HG03196 (cell line): ENCODE measurements around the gene TRIOBP.
"Not testable (repeated sequence)": the region's sequence is repeated elsewhere in the genome, so short reads cannot be mapped to it uniquely, and the experiment has no call there.

Experiments used
- ATAC-seq: cut with Tn5 transposase; IDR thresholded peaks from one replicate; pipeline ENCODE4 v1.9.1; 2021; ENCODE audit not compliant: unreplicated experiment

The TRIOBP gene

GRCh38 chr22:37692627-37693285 lies 4.1 kb upstream of the TRIOBP start:
- ATAC-seq, result no peak

- not testable (repeated sequence) for ATAC-seq
Measured at GRCh38 chr22:37694131-37694530, 2.7 kb upstream of the TRIOBP start.

DNA sequence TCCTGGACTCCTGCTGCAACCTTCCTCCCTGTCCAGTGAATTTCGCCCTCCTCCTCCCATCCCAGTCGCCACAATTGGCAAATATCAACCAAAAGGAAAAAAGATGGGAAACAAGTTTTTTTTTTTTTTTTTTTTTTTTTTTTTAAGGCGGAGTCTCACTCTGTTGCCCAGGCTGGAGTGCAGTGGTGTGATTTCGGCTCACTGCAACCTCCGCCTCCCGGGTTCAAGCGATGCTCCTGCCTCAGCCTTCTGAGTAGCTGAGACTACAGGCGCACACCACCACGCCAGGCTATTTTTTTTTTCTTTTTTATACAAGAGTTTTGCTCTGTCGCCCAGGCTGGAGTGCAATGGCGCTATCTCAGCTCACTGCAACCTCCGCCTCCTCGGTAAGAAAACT lies 590 bp upstream of the TRIOBP start:
- not testable (repeated sequence) for ATAC-seq

- ATAC-seq, result no peak
Measured at GRCh38 chr22:37697538-37697835, 639 bp downstream of the TRIOBP start.

GRCh38 chr22:37701141-37701786 lies 4.4 kb downstream of the TRIOBP start:
- ATAC-seq, result no peak

DNA sequence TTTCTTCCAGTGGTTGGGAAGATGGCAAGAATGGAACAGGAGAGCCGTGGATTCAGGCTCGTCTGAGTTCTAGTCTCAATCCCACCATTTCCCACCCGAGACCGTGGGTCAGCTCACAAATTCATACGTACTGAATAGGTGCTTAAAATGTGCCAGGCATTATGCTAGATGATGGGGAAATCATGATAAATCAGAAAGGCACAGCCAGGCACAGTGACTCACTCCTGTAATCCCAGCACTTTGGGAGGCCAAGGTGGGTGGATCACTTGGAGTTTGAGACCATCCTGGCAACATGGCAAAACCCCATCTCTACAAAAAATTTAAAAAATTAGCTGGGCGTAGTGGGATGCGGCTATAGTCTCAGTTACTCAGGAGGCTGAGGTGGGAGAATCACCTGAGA lies 7.1 kb downstream of the TRIOBP start:
- no peak for ATAC-seq

DNA sequence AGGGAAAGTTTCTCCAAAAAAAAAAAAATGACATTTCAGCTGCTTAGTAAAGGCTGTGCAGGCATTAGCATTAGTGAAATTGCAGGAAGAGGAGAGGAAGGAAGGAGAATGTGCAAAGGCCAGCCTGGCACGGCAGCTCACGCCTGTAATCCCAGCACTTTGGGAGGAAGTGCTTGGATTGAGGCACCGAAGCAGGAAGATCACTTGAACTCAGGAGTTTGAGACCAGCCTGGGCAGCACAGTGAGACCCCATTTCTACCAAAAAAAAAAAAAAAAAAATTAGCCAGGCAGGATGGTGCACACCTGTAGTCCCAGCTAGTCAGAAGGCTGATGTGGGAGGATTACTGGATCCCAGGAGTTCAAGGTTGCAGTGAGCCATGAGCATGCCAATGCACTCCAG lies 7.8 kb downstream of the TRIOBP start:
- ATAC-seq, result no peak

DNA sequence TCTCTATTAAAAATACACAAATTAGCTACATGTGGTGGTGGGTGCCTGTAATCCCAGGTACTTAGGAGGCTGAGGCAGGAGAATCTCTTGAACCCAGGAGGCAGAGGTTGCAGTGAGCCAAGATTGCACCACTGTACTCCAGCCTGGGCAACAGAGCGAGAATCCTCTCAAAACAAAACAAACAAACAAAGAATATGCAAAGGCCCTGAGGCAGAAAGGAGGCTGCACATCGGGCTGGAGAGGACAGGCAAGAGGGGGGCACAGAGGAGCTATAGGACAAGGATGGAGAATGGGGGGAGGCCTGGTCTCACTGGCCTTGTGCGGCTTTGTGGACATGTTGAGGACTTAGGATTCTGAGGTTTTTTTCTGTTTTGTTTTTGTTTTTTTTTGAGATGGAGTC lies 8.4 kb downstream of the TRIOBP start:
- no peak for ATAC-seq

GRCh38 chr22:37708580-37709444 lies 12.0 kb downstream of the TRIOBP start:
- no peak for ATAC-seq

DNA sequence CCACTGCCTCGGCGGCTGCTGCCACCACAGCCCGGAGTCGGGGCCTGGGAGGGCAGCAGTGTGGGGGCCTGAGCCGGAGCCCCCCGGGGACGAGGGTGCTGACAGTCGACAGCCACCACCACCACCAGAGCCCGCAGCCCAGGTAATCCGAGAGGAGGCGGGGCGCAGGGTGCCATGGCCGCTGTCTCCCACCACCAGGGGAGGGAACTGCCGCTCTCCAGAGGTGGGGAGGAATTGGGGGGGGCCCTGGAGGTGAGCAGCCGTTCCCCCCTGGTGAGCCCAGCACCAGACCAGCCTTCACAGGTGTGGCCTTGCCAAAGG lies 12.6 kb downstream of the TRIOBP start:
- ATAC-seq, result no peak

- ATAC-seq, result no peak
Measured at GRCh38 chr22:37710675-37711074, 13.8 kb downstream of the TRIOBP start.

DNA sequence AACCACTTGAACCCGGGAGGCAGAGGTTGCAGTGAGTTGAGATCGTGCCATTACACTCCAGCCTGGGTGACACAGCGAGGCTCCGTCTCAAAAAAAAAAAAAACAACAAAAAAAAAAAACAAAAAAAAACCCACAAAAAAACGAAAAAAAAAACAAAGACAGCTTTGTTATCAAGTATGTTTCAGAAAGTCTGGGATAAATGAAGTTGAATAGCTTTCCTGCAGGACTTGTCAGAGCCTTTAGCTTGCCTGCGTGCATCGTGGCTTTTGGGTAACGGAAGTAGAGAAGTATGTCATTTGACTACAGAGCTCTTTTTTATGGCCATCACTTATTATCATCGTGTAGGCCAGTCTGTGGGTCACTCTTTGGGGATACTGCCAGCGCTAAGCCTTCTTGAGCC lies 14.6 kb downstream of the TRIOBP start:
- ATAC-seq, result no peak

DNA sequence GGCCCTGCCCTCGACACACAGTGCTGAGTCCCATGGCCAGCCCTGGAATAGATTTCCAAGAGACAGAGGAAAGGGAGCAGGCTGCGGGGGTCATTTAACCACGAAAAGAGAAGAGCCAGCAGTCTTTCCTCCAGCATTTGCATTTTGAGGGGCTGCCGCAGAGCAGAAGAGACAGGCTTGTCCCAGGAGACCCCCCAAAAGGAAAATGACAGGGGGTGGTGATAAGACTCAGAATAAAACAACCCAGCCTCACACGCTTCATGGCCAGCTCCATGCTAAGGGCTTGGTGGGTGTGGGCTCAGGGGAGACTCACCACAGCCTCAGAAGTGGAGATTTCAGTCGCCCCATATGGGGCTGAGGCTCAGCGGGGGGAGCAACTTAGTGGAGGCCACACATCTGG lies 16.9 kb downstream of the TRIOBP start:
- ATAC-seq, result no peak

DNA sequence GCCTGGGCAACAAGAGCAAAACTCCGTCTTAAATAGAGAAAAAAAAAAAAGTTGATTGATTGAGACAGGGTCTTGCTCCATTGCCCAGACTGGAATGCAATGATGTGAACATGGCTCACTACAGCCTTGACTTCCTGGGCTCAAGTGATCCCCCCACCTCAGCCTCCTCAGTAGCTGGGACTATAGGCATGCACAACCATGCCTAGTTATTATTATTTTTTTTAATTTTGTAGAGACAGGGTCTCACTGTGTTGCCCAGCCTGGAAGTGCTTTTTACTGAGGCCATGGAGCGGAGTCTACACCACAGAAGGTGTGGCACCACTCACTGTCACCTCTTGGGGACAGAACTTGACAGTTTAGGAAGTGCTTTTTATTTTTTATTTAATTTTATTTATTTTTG lies 17.8 kb downstream of the TRIOBP start:
- no peak for ATAC-seq

- ATAC-seq, result no peak
Measured at GRCh38 chr22:37715760-37716159, 18.9 kb downstream of the TRIOBP start.

DNA sequence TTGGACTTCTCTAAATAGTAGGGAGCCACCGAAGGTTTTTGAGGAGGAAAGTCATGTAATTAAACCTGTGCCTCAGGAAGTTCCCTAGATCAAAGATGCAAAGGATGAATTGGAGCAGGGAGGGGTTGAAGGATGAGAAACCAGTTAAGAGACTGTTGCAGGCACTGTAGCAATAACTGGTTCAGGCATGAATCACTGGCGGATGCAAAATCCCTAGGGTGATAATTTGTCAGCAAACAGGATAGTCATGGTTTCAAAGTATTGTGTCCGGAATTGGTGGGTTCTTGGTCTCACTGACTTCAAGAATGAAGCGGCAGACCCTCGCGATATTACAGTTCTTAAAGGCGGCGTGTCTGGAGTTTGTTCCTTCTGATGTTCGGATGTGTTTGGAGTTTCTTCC lies 19.9 kb downstream of the TRIOBP start:
- no peak for ATAC-seq

DNA sequence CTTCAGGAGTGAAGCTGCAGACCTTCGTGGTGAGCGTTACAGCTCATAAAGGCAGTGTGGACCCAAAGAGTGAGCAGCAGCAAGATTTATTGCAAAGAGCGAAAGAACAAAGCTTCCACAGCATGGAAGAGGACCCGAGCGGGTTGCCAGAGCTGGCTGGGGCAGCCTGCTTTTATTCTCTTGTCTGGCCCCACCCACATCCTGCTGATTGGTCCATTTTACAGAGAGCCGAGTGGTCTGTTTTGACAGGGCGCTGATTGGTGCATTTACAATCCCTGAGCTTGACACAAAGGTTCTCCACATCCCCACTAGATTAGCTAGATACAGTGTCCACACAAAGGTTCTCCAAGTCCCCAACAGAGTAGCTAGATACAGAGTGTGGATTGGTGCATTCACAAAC lies 20.4 kb downstream of the TRIOBP start:
- not testable (repeated sequence) for ATAC-seq

GRCh38 chr22:37717746-37718305 lies 21.0 kb downstream of the TRIOBP start:
- ATAC-seq, result not testable (repeated sequence)

- ATAC-seq, result no peak
Measured at GRCh38 chr22:37725551-37726240, 28.8 kb downstream of the TRIOBP start.

- no peak for ATAC-seq
Measured at GRCh38 chr22:37726241-37726887, 29.5 kb downstream of the TRIOBP start.

DNA sequence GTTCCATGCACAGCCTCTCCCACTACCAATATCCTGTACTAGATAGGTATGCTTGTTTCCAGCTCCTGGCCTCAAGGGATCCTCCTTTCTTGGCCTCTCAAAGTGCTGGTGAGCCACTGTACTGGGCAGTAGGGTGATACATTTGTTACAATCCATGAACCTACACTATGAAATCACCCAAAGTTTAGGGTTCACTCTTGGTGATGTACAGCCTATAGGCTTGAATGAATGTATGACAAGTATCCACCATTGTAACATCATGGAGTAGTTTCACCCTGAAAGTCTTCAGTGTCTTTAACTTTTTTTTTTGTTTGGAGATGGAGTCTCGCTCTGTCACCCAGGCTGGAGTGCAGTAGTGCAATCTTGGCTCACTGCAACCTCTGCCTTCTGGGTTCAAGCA lies 31.8 kb downstream of the TRIOBP start:
- no peak for ATAC-seq
